RWPE2 (cell line): Measurements from ENCODE around the gene FRMPD1.
A peak's percentile ranks its signal among the peaks of the same experiment; 100 is the strongest.

Experiments
- ATAC-seq: fragments of 200-7000 bp; cut with Tn5 transposase; 3 replicates; pipeline ENCODE4 v1.9.1; 2021; ENCODE audit warnings: low read depth
- DNase-seq: peaks from one replicate; pipeline ENCODE4 v3.0.0-alpha.2; 2020; ENCODE audit warnings: low spot score
- H3K27ac ChIP-seq: fragments of 450-650 bp; 2 replicates; pipeline ENCODE4 v1.5.1; 2017; ENCODE audit warnings: mild to moderate bottlenecking; ENCODE audit not compliant: poor library complexity, severe bottlenecking
- H3K27me3 ChIP-seq: fragments of 250-450 bp; sonication (Bioruptor Pico); 2 replicates; pipeline ENCODE4 v1.5.1; 2021; ENCODE audit warnings: mild to moderate bottlenecking, moderate library complexity; ENCODE audit not compliant: insufficient read depth, poor library complexity, severe bottlenecking
- H3K36me3 ChIP-seq: fragments of 250-450 bp; sonication (Bioruptor Pico); 2 replicates; pipeline ENCODE4 v1.5.1; 2020; ENCODE audit warnings: low read depth, mild to moderate bottlenecking, moderate library complexity
- H3K4me1 ChIP-seq: fragments of 250-450 bp; sonication (Bioruptor Pico); 2 replicates; pipeline ENCODE4 v1.5.1; 2021; ENCODE audit warnings: mild to moderate bottlenecking, moderate library complexity; ENCODE audit not compliant: insufficient read depth, poor library complexity, severe bottlenecking
- H3K4me3 ChIP-seq: fragments of 250-450 bp; sonication (Bioruptor Pico); 2 replicates; pipeline ENCODE4 v1.5.1; 2021; ENCODE audit warnings: mild to moderate bottlenecking, moderate library complexity; ENCODE audit not compliant: severe bottlenecking
- H3K9me3 ChIP-seq: fragments of 250-450 bp; sonication (Bioruptor Pico); 2 replicates; pipeline ENCODE4 v1.5.1; 2021; ENCODE audit warnings: mild to moderate bottlenecking, moderate library complexity; ENCODE audit not compliant: severe bottlenecking
- CTCF ChIP-seq: fragments of 450-650 bp; IDR thresholded peaks from one replicate; pipeline ENCODE4 v1.5.1; 2017; ENCODE audit warnings: mild to moderate bottlenecking, moderate library complexity; ENCODE audit not compliant: poor library complexity, severe bottlenecking

FRMPD1 gene

GRCh38 chr9:37769306-37769705, 118.6 kb downstream of the FRMPD1 start:
- no peaks in the 10 kb centered on the region for H3K27me3 ChIP-seq
- H3K27ac ChIP-seq = no peak overlapping the region
- no peak overlapping the region for H3K4me3 ChIP-seq
- DNase-seq (no peak), ATAC-seq (no peak)
- H3K36me3 ChIP-seq = peaks cover 50% of the 10 kb centered on the region
- no peak for TF ChIP-seq CTCF
- no peaks in the 10 kb centered on the region for H3K9me3 ChIP-seq
- H3K4me1 ChIP-seq = no peaks in the 10 kb centered on the region

GRCh38 chr9:37769995-37770394, 119.2 kb downstream of the FRMPD1 start:
- Histone ChIP-seq H3K4me3 (no peak overlapping the region), H3K9me3 (no peaks in the 10 kb centered on the region), H3K36me3 (peaks cover 57% of the 10 kb centered on the region), H3K4me1 (no peaks in the 10 kb centered on the region), H3K27me3 (no peaks in the 10 kb centered on the region), H3K27ac (no peak overlapping the region)
- no peak for TF ChIP-seq CTCF
- no peak for ATAC-seq
- no peak for DNase-seq

- no peak for ATAC-seq
- Histone ChIP-seq H3K4me1 (no peaks in the 10 kb centered on the region), H3K27me3 (no peaks in the 10 kb centered on the region), H3K36me3 (peaks cover 87% of the 10 kb centered on the region), H3K4me3 (no peak overlapping the region), H3K9me3 (no peaks in the 10 kb centered on the region), H3K27ac (no peak overlapping the region)
- no peak for TF ChIP-seq CTCF
- no peak for DNase-seq
These were observed 124.6 kb downstream of the FRMPD1 start for GRCh38 chr9:37775216-37775919.

- H3K27ac ChIP-seq = no peak overlapping the region
- no peak for DNase-seq
- no peaks in the 10 kb centered on the region for H3K4me1 ChIP-seq
- H3K36me3 ChIP-seq = peaks cover 87% of the 10 kb centered on the region
- TF ChIP-seq CTCF = no peak
- ATAC-seq = peak; percentile 79; the same call in 2 of the 3 replicates
- H3K4me3 ChIP-seq = no peak overlapping the region
- H3K27me3 ChIP-seq = no peaks in the 10 kb centered on the region
- H3K9me3 ChIP-seq = no peaks in the 10 kb centered on the region
These were observed 125.6 kb downstream of the FRMPD1 start for GRCh38 chr9:37776328-37776727.

GRCh38 chr9:37778534-37778933, 127.8 kb downstream of the FRMPD1 start:
- Histone ChIP-seq H3K36me3 (peaks cover 89% of the 10 kb centered on the region), H3K4me1 (no peaks in the 10 kb centered on the region), H3K4me3 (no peak overlapping the region), H3K27me3 (no peaks in the 10 kb centered on the region), H3K9me3 (no peaks in the 10 kb centered on the region), H3K27ac (no peak overlapping the region)
- no peak for TF ChIP-seq CTCF
- no peak for DNase-seq
- ATAC-seq = no peak
